Nephron progenitor cell (in vitro differentiated cells): ENCODE results near the gene TOMT.

Experiments
- DNase-seq: peaks from one replicate; pipeline ENCODE4 v3.0.0; 2021
- H3K27ac Mint-ChIP-seq: 2 replicates; pipeline ENCODE4 v1.8.0; 2021; ENCODE audit warnings: mild to moderate bottlenecking, moderate library complexity, mixed read lengths
- H3K27me3 Mint-ChIP-seq: 2 replicates; pipeline ENCODE4 v1.8.0; 2021; ENCODE audit warnings: mild to moderate bottlenecking, low read depth, mixed read lengths; ENCODE audit not compliant: poor library complexity
- H3K36me3 Mint-ChIP-seq: 2 replicates; pipeline ENCODE4 v1.8.0; 2021; ENCODE audit warnings: low read depth, mixed read lengths
- H3K4me1 Mint-ChIP-seq: 2 replicates; pipeline ENCODE4 v1.8.0; 2021; ENCODE audit warnings: mixed read lengths
- H3K4me3 Mint-ChIP-seq: 2 replicates; pipeline ENCODE4 v1.8.0; 2021; ENCODE audit warnings: mild to moderate bottlenecking, moderate library complexity, mixed read lengths
- H3K9me3 Mint-ChIP-seq: 2 replicates; pipeline ENCODE4 v1.8.0; 2021; ENCODE audit warnings: mild to moderate bottlenecking, moderate library complexity, mixed read lengths
- TF ChIP-seq, protein P1 (sequence below): fragments of 200-600 bp; sonication (generic); IDR thresholded peaks from 2 replicates; pipeline ENCODE4 v1.5.0; 2021; ENCODE audit warnings: antibody characterized with exemption

The TOMT gene

DNA sequence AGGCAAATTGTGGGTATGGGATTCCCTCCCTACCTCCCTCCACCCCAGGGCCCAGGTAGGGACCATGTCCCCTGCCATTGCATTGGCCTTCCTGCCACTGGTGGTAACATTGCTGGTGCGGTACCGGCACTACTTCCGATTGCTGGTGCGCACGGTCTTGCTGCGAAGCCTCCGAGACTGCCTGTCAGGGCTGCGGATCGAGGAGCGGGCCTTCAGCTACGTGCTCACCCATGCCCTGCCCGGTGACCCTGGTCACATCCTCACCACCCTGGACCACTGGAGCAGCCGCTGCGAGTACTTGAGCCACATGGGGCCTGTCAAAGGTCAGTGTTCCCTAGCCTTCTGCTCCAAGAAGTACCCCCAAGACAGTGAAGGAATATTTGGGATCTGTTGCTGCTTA, at the start of gene TOMT:
Gene TOMT, plus strand, starts transcription at position 37 of the 400 bp plus-strand sequence. Its CDS starts 28 bp downstream, at position 65.
- Mint-ChIP-seq H3K9me3 (peaks cover 3% of the 10 kb centered on the region), H3K27ac (peak within 1 kb of the TSS; percentile 42), H3K4me1 (peaks cover 38% of the 10 kb centered on the region), H3K27me3 (peaks cover 3% of the 10 kb centered on the region), H3K36me3 (peaks cover 21% of the 10 kb centered on the region), H3K4me3 (peak within 1 kb of the TSS; percentile 4)
- TF ChIP-seq, protein P1, sequence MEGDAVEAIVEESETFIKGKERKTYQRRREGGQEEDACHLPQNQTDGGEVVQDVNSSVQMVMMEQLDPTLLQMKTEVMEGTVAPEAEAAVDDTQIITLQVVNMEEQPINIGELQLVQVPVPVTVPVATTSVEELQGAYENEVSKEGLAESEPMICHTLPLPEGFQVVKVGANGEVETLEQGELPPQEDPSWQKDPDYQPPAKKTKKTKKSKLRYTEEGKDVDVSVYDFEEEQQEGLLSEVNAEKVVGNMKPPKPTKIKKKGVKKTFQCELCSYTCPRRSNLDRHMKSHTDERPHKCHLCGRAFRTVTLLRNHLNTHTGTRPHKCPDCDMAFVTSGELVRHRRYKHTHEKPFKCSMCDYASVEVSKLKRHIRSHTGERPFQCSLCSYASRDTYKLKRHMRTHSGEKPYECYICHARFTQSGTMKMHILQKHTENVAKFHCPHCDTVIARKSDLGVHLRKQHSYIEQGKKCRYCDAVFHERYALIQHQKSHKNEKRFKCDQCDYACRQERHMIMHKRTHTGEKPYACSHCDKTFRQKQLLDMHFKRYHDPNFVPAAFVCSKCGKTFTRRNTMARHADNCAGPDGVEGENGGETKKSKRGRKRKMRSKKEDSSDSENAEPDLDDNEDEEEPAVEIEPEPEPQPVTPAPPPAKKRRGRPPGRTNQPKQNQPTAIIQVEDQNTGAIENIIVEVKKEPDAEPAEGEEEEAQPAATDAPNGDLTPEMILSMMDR, result no peak
- DNase-seq, result no peak

GRCh38 chr11:72058416-72059034, 47.2 kb upstream of the TOMT start:
- Mint-ChIP-seq H3K4me3 (no peak overlapping the region), H3K27me3 (no peaks in the 10 kb centered on the region), H3K4me1 (no peaks in the 10 kb centered on the region), H3K27ac (no peak overlapping the region), H3K9me3 (no peaks in the 10 kb centered on the region), H3K36me3 (peaks cover 12% of the 10 kb centered on the region)
- TF ChIP-seq, protein P1, result no peak
- no peak for DNase-seq

DNA sequence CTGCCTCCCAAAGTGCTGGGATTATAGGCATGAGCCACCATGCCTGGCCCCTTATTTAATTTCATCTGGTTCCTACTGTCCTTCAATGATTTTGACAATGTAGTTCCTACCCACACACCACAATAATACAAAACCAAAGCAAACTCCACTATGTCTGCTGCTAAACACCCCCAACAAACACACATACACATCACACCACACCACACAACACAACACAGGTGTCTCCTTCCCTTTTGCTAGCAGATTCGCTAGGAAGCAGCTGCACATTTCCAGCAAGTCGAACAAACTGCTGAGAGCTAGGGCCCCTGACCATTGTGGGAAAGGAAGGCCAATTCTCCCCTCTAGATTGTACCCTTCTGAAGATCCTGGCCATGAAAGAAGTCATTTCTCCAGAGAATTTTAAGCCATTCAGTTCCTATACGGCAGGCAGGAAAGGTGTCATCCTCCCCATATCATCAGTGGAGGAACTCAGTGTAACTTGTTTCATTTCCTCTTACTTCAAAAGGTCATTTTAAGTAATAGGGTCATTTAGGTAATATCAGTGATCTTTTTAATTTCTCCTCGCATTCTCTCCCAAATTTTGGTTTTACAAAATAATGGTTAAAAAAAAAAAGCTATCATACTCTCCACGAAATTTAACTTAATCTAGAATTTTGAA, 43.9 kb upstream of the TOMT start:
- H3K27ac Mint-ChIP-seq, result peak overlapping the region; percentile 31
- H3K36me3 Mint-ChIP-seq, result peaks cover 19% of the 10 kb centered on the region
- TF ChIP-seq, protein P1, result no peak
- H3K4me1 Mint-ChIP-seq, result no peaks in the 10 kb centered on the region
- no peak overlapping the region for H3K4me3 Mint-ChIP-seq
- H3K27me3 Mint-ChIP-seq, result no peaks in the 10 kb centered on the region
- no peak for DNase-seq
- no peaks in the 10 kb centered on the region for H3K9me3 Mint-ChIP-seq

DNA sequence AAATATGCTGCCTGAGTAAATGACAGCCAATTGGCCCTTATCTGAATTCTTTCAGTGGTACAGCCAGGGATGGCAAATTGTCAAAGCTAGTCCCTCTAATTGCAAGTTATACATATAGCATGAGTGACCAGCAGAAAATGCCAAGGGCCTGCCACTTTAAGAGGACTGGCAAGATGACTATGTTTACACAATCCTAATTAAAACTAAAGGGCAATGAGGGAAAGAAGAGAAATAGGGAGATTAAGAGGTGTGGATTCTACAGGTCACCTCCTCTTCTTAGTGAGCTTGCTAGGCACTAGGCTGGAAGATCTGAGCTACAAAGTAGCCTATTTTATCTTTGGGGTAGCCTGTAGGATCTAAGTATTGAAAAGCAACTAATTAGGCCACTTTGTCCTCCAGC, 38.9 kb upstream of the TOMT start:
- H3K9me3 Mint-ChIP-seq, result no peaks in the 10 kb centered on the region
- no peak overlapping the region for H3K4me3 Mint-ChIP-seq
- DNase-seq, result no peak
- H3K36me3 Mint-ChIP-seq, result peaks cover 25% of the 10 kb centered on the region
- H3K27me3 Mint-ChIP-seq, result no peaks in the 10 kb centered on the region
- peaks cover 29% of the 10 kb centered on the region for H3K4me1 Mint-ChIP-seq
- TF ChIP-seq, protein P1, result no peak
- peak overlapping the region; percentile 37 for H3K27ac Mint-ChIP-seq

GRCh38 chr11:72067266-72067665, 38.5 kb upstream of the TOMT start:
- Mint-ChIP-seq H3K27ac (no peak overlapping the region), H3K4me1 (peaks cover 33% of the 10 kb centered on the region), H3K27me3 (no peaks in the 10 kb centered on the region), H3K36me3 (peaks cover 21% of the 10 kb centered on the region), H3K4me3 (no peak overlapping the region), H3K9me3 (no peaks in the 10 kb centered on the region)
- DNase-seq, result no peak
- TF ChIP-seq, protein P1, result no peak

DNA sequence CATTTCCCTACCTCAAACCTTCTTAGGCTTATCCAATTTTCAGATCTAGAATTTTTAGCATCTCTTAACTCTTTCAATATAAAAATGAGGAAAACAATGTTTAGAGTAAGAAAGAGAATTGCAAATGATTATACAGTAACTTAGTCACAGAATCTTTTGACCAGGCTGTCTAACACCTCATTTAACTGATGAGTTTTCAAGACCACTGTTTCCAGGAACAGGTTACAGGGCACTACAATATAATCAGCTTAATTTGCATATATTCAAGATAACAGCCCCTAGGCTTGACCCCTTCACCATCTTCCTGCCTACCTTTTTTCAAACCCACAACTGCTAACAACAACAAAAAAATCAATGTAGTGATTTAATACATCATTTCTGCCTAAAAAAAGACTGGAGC, 38.0 kb upstream of the TOMT start:
- Mint-ChIP-seq H3K4me1 (peaks cover 38% of the 10 kb centered on the region), H3K27ac (no peak overlapping the region), H3K9me3 (no peaks in the 10 kb centered on the region), H3K36me3 (peaks cover 21% of the 10 kb centered on the region), H3K4me3 (no peak overlapping the region), H3K27me3 (no peaks in the 10 kb centered on the region)
- TF ChIP-seq, protein P1, result no peak
- no peak for DNase-seq
